MM.1S (cell line): ENCODE measurements around the gene EIF4B.

Experiments
- DNase-seq: peaks from one replicate; pipeline ENCODE4 v3.0.0-alpha.2; 2015
- H2AFZ ChIP-seq: fragments of 300-600 bp; sonication (generic); 2 replicates; pipeline ENCODE4 v1.6.0; 2016; ENCODE audit warnings: antibody characterized with exemption, low read length
- H3F3A ChIP-seq: fragments of 300-600 bp; sonication (generic); 2 replicates; pipeline ENCODE4 v1.6.1; 2016; ENCODE audit warnings: mild to moderate bottlenecking, antibody characterized with exemption, low read length, moderate library complexity, mixed read lengths; ENCODE audit not compliant: insufficient read depth
- H3K27ac ChIP-seq: fragments of 300-600 bp; sonication (generic); 2 replicates; pipeline ENCODE4 v1.5.1; 2016; ENCODE audit warnings: mild to moderate bottlenecking, low read length
- H3K27me3 ChIP-seq: fragments of 300-600 bp; sonication (generic); replicated peaks from 2 replicates; pipeline ENCODE4 v1.6.0; 2016; ENCODE audit warnings: low read length; ENCODE audit not compliant: insufficient read depth
- H3K36me3 ChIP-seq: fragments of 300-600 bp; sonication (generic); replicated peaks from 2 replicates; pipeline ENCODE4 v1.6.1; 2016; ENCODE audit warnings: mild to moderate bottlenecking, low read length, mixed read lengths; ENCODE audit not compliant: insufficient read depth
- H3K4me1 ChIP-seq: fragments of 300-600 bp; sonication (generic); 2 replicates; pipeline ENCODE4 v1.6.1; 2016; ENCODE audit warnings: low read length, mixed read lengths
- H3K4me2 ChIP-seq: fragments of 300-600 bp; sonication (generic); 2 replicates; pipeline ENCODE4 v1.6.0; 2016; ENCODE audit warnings: low read depth, low read length
- H3K4me3 ChIP-seq: fragments of 300-600 bp; sonication (generic); 2 replicates; pipeline ENCODE4 v1.5.1; 2016; ENCODE audit warnings: low read length, mixed read lengths
- H3K79me2 ChIP-seq: fragments of 300-600 bp; sonication (generic); 2 replicates; pipeline ENCODE4 v1.6.1; 2016; ENCODE audit warnings: mixed run types, low read length, mixed read lengths
- H3K9ac ChIP-seq: fragments of 300-600 bp; sonication (generic); 2 replicates; pipeline ENCODE4 v1.6.1; 2016; ENCODE audit warnings: low read length, mixed read lengths
- H3K9me2 ChIP-seq: fragments of 300-600 bp; sonication (generic); replicated peaks from 2 replicates; pipeline ENCODE4 v1.6.1; 2016; ENCODE audit warnings: mild to moderate bottlenecking, low read length, mixed read lengths; ENCODE audit not compliant: insufficient read depth
- H3K9me3 ChIP-seq: fragments of 300-600 bp; sonication (generic); replicated peaks from 2 replicates; pipeline ENCODE4 v1.6.1; 2016; ENCODE audit warnings: mild to moderate bottlenecking, low read length, mixed read lengths; ENCODE audit not compliant: insufficient read depth
- H4K20me1 ChIP-seq: fragments of 300-600 bp; sonication (generic); 2 replicates; pipeline ENCODE4 v1.6.1; 2016; ENCODE audit warnings: mild to moderate bottlenecking, low read length, moderate library complexity, mixed read lengths; ENCODE audit not compliant: insufficient read depth
- CTCF ChIP-seq: fragments of 300-600 bp; sonication (generic); IDR thresholded peaks from 2 replicates; pipeline ENCODE4 v1.5.1; 2016; ENCODE audit warnings: antibody characterized with exemption, low read length, mixed read lengths
- EZH2 ChIP-seq: fragments of 300-600 bp; sonication (generic); optimal IDR thresholded peaks from 2 replicates; pipeline ENCODE3; 2017; ENCODE audit warnings: low read depth, mild to moderate bottlenecking, antibody characterized with exemption, low read length, mixed read lengths
- EZH2phosphoT487 ChIP-seq: fragments of 300-600 bp; sonication (generic); IDR thresholded peaks from 2 replicates; pipeline ENCODE4 v1.6.1; 2018; ENCODE audit warnings: antibody characterized with exemption, low read length

EIF4B gene

GRCh38 chr12:53065470-53065869, 59.2 kb downstream of the EIF4B start:
- no peak overlapping the region for H3K9ac ChIP-seq
- no peaks in the 10 kb centered on the region for H3K79me2 ChIP-seq
- no peak for TF ChIP-seq CTCF
- TF ChIP-seq EZH2phosphoT487, result no peak
- no peak for TF ChIP-seq EZH2
- H3K27ac ChIP-seq, result no peak overlapping the region
- no peaks in the 10 kb centered on the region for H3F3A ChIP-seq
- H4K20me1 ChIP-seq, result no peaks in the 10 kb centered on the region
- no peaks in the 10 kb centered on the region for H3K4me1 ChIP-seq
- no peaks in the 10 kb centered on the region for H3K9me3 ChIP-seq
- peaks cover 9% of the 10 kb centered on the region; the same call in 1 of the 2 replicates for H3K27me3 ChIP-seq
- H3K9me2 ChIP-seq, result no peaks in the 10 kb centered on the region
- H3K36me3 ChIP-seq, result no peaks in the 10 kb centered on the region
- H3K4me2 ChIP-seq, result no peak overlapping the region
- DNase-seq, result no peak
- H3K4me3 ChIP-seq, result no peak overlapping the region
- H2AFZ ChIP-seq, result no peak overlapping the region

- TF ChIP-seq EZH2phosphoT487, result no peak
- peak; percentile 83 for TF ChIP-seq CTCF
Measured at GRCh38 chr12:53065975-53066931, 60.0 kb downstream of the EIF4B start.

GRCh38 chr12:53067074-53067992, 61.1 kb downstream of the EIF4B start:
- Histone ChIP-seq H3K4me3 (no peak overlapping the region), H3K9me3 (no peaks in the 10 kb centered on the region), H3K27ac (no peak overlapping the region), H3K9ac (no peak overlapping the region), H2AFZ (no peak overlapping the region), H3K4me1 (no peaks in the 10 kb centered on the region), H3K36me3 (no peaks in the 10 kb centered on the region), H3K4me2 (no peak overlapping the region), H4K20me1 (no peaks in the 10 kb centered on the region), H3F3A (no peaks in the 10 kb centered on the region), H3K9me2 (no peaks in the 10 kb centered on the region), H3K79me2 (peaks cover 5% of the 10 kb centered on the region; the same call in 1 of the 2 replicates), H3K27me3 (no peaks in the 10 kb centered on the region)
- DNase-seq, result no peak
- TF ChIP-seq EZH2phosphoT487 (no peak), CTCF (no peak), EZH2 (no peak)

More at GRCh38 chr12:53065975-53066931, 60.0 kb downstream of the EIF4B start:
- Histone ChIP-seq H3K27ac (no peak overlapping the region), H3K9me2 (no peaks in the 10 kb centered on the region), H3K4me2 (no peak overlapping the region), H2AFZ (no peak overlapping the region), H3K79me2 (peaks cover 5% of the 10 kb centered on the region; the same call in 1 of the 2 replicates), H3K27me3 (0 out of 2 replicates have a peak, but pooled peaks cover under 1% of the 10 kb centered on the region), H3K9ac (no peak overlapping the region), H3K9me3 (no peaks in the 10 kb centered on the region), H3K4me3 (no peak overlapping the region), H3K36me3 (no peaks in the 10 kb centered on the region), H4K20me1 (no peaks in the 10 kb centered on the region), H3K4me1 (no peaks in the 10 kb centered on the region), H3F3A (no peaks in the 10 kb centered on the region)
- peak; percentile 42 for DNase-seq
